GM12874 (cell line): ENCODE results near the gene YIF1B.

Experiments used
- TF ChIP-seq, protein P1 (sequence below): IDR thresholded peaks from 2 replicates; pipeline ENCODE4 v1.5.1; 2011; ENCODE audit warnings: low read depth, mild to moderate bottlenecking, control low read depth, low read length, moderate library complexity; ENCODE audit not compliant: insufficient read depth

The YIF1B gene

DNA sequence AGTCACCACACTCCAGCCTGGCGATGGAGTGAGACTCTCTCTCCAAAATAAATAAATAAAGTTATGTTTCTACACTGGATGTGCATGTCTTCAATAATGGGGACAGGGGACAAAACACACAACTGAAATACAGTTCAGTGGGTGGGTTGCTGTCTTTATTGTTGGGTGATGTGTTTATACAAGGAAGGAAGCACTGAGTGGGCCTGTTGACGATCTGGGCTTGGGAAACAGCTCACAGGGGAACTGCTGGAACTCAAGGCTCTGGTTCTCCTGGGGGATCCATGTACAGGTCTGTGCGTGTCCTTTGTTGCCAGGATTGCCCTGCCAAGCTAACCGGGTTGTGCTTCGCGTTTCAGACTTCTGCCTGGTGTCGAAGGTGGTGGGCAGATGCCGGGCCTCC, 32.5 kb downstream of the YIF1B start:
- TF ChIP-seq, protein P1, sequence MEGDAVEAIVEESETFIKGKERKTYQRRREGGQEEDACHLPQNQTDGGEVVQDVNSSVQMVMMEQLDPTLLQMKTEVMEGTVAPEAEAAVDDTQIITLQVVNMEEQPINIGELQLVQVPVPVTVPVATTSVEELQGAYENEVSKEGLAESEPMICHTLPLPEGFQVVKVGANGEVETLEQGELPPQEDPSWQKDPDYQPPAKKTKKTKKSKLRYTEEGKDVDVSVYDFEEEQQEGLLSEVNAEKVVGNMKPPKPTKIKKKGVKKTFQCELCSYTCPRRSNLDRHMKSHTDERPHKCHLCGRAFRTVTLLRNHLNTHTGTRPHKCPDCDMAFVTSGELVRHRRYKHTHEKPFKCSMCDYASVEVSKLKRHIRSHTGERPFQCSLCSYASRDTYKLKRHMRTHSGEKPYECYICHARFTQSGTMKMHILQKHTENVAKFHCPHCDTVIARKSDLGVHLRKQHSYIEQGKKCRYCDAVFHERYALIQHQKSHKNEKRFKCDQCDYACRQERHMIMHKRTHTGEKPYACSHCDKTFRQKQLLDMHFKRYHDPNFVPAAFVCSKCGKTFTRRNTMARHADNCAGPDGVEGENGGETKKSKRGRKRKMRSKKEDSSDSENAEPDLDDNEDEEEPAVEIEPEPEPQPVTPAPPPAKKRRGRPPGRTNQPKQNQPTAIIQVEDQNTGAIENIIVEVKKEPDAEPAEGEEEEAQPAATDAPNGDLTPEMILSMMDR: no peak

DNA sequence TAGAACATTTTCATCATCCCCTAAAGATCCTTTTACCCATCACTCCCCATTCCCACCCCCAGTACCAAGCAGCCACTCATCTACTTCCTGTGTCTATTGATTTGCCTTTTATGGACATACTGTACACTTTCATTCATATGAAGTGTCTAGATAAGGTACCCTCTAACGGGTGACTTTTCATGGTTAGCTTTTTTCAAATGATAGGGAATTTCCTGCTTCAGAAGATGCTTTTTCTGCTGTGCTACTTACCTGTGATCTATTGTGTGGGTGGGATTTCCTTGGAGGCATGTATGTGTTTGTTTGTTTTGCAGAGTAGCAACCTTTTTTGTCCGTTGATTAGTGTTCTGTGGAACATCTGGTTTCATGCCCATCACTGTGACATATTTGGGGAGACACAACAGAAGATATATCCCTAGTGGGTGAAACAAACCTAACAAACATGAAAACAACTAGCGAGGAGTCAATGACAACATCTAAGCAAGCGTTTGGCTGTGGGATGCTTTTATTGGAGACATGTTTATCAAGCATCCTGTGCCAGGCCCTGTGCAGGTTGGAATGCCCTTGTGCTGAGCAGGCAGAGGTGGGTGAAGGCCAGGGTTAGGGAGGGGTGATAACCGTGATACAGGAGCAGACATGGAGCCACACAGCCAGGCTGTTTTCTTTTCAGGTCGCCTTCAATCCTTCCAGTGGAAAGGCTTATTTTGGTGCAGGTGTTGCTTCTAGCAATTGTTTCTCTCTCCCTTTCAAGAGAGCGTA, 33.8 kb downstream of the YIF1B start:
- TF ChIP-seq, protein P1: no peak

DNA sequence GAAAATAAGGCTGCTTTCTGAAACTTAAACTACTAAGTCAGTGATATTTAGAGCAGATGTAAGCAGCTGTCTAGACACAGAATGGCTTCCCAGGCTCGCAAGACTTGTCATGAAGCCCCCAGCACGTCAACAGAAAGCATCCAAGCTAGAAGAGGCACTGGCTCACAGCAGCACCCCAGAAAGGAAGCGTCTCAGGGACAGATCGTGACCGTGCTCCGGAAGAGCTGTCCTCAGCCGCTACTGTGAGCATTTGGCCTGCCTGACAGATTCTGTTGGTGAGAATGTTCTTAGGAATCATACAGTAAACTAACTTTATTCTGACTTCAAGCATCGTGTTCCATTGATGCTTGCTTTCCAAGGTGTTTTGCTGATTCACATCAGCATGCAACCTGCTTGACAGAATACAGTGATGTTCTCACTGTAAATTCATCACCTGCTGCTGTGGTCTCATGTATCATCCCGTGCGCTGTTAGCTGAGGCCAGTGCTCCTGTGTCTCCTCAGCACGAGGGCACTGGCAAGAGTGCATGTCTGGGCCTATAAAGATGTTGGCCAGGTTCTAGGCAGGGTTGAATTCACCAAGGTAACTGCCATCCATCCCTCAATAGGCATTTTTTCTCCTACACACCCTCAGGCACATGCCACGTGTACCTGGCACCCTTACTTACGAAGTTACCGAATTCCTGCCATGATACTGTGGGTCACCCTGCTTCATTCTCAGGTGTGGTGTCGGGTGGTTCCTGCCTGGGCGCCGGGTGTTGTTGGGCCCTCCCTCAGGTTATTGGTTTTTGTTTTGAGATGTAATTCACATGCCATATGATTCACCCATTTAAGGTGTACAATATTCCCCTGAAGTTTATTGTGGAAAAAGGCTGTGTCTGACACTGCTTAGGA, 35.5 kb downstream of the YIF1B start:
- TF ChIP-seq, protein P1: no peak

DNA sequence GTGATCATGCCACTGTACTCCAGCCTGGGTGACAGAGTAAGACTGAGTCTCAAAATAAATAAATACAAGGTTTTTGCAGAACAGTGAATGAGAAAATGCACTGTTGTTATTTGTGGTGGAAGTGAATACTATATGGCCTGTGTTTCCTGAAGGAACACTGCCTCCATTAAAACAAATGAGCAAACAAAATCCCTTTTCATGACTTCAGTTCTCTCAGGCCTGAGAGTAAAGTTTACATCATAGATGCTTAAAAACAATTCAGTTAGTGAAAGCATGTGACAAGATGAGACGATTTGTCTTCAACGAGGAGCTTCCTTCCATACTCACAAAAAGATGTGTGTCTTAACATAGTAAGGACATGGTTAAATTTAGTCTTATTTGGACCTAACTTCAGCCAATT, 37.0 kb downstream of the YIF1B start:
- TF ChIP-seq, protein P1: no peak

DNA sequence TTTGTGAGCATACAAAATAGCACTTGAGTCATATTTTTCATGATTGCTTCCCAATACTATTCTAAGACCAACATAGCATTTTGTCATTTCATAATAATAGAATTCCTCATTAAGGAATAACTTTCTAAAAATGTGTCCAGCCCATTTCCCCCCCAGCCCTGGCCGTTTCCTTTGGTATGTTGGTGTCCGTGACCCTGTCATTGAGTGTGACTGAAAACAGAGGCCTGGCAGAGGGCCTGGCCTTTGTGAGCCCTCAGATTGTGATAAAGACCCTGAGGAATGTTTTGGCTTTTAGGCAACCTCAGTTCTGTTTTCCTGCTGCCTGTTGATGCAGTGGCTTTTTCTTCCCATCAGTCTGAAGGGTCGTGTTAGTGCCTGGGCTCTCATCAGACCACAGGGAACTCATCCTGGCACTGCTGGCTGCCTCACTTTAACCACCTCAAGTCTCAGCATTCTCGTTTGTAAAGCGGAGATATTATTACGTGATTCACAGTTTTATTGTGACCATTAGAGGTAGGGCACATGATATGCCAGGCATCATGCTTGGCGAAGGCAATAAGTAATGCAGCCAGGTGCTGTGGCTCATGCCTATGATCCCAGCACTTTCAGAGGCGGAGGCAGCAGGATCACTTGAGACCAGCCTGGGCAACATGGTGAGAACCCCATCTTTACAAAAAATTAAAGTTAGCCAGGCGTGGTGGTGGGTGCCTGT, 37.6 kb downstream of the YIF1B start:
- TF ChIP-seq, protein P1: no peak

DNA sequence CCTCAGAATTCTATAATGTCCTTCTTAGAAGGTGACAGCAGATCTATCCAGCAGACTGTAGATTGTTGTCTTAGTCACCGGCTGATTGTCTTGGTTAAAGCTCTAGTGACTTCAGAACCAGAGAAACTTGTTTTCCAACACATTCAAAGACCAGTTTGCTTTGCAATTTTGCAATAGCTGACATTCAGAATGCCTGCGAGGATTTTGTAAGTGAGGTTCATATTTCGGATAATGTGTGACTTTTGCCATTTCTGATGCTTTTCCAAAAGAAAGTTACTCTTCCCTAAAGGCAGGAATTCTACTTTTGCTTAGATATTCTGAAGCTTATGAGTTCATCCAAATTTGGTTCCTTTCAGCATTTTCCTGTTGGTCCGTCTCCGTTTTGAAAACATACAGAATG, 38.2 kb downstream of the YIF1B start:
- TF ChIP-seq, protein P1: no peak
